Activated CD4-positive, CD25-positive, alpha-beta regulatory T cell treated with anti-CD3 and anti-CD28 coated beads, Interleukin-2, amount 50 U/mL, for 72 hours (primary cell): ENCODE measurements around the gene BARX1.
"Not testable (repeated sequence)": the region's sequence is repeated elsewhere in the genome, so short reads cannot be mapped to it uniquely, and the experiment has no call there.

Source experiments
- DNase-seq: peaks from one replicate; pipeline ENCODE4 v3.0.0; 2021

BARX1 gene

GRCh38 chr9:93965830-93966577 is 10.8 kb upstream of the BARX1 start:
- DNase-seq, result no peak

- DNase-seq, result no peak
Measured at GRCh38 chr9:93964685-93965084, 9.5 kb upstream of the BARX1 start.

DNA sequence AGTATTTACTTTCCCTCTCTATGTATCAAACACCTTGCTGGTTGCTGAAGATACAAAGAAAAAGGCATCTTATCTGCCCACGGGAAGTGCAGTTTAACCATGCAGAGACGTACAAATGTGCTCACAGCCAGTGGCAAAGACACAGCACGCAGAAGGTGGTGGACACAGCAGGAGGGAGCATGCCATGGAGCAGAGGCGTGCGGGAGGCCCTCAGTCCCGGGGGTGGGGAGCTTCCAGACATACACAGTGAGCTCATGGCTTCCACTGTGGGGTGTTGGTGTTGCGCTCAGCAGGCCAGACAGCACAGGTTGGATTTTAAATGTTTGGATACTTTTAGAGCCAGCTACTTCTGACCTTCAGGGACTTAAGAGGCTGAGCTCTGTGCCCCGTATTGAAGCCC is 8.8 kb upstream of the BARX1 start:
- no peak for DNase-seq

DNA sequence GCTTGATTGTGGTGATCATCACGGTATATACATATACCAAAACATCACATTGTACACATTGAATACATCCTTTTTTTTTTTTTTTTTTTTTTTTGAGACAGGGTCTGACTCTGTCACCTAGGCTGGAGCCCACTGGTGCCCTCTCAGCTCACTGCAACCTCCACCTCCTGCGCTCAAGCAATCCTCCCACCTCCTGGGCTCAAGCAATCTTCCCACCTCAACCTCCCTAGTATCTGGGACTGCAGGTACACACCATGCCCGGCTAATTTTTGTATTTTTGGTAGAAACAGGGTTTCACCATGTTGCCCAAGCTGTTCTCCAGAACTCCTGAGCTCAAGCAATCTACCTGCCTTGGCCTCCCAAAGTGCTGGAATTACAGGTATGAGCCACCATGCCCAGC is 8.3 kb upstream of the BARX1 start:
- DNase-seq, result not testable (repeated sequence)

DNA sequence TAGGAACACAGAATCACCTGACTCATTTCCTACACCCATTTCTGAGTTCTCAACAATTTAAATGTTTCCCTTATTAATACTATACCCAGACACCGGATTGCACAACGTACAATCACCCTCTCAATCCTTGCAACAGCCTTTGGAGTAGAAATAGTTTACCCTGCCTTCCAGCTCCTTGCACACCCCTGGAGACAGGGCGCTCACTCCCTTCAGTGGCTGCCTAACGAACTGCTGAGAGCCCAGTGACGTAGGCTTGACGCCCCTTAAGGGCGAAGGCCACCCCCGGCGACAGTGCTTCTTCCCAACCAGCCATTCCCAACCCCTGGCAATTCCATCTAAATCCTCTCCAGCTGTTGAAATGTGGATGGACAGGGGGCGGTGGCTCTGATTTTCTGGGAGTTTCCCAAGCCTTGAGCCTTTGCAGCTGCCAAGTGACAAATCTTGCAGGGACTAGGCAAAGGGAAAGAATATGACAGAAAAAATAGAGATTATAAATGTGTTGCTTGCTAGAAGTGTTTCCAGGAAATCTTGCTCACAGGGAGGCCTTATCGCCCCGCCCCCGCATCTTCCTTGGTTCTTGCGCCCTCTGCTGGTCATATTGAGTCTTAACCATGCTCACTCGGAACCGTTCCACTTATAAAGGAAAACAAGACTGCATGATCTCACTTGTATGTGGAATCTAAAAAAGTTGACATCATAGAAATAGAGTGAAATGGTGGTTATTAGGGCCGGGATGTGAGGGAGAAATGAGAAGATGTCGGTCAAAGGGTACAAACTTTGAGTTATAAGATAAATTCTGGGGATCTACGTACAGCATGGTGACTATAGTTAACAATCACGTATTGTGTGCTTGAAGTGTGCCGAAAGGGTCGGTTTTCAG is 7.6 kb upstream of the BARX1 start:
- peak; percentile 74 for DNase-seq

GRCh38 chr9:93962017-93962416 is 6.9 kb upstream of the BARX1 start:
- DNase-seq, result no peak

DNA sequence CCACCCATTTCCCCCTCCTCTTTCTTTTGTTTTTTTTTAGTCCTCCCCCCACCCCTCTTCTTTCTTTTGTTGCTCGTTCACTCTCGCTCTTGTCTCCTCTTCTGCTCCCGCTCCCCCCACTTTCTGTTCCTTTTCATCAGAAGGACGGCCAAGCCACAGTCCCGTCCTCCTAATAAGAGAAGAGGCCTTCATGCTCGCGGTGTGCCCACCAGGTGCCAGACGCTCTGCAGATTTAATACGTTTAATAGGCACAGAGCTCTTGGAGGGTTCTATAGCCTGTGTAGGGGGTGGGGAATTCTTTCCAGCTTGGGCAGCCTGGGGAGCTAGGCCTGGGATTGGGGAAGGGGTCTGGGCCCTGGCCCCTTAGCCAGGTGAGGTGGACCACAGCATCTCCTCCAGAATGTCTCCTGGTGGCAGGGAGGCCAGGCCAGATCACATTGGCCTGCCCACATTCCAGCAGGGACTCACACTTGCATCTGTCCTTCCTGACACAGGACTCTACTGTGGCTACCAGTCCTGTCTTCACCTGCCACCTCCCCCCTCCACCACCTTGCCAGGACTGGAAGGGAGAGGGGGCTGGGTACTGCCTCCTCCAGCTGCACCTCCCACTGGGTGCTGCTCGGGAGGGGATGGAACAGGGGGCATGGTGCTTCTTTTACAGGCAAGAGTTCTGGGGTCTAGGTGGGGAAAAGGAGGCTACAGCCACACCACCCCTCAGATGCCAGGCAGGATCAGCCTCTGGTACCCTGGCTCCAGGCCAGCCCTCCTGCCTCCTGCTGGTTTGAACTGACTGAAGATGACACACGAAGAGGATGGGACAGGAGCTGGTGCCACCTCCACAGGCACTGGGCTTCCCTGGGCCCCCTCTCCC is 6.1 kb upstream of the BARX1 start:
- no peak for DNase-seq

GRCh38 chr9:93960221-93960970 is 5.2 kb upstream of the BARX1 start:
- DNase-seq, result no peak

DNA sequence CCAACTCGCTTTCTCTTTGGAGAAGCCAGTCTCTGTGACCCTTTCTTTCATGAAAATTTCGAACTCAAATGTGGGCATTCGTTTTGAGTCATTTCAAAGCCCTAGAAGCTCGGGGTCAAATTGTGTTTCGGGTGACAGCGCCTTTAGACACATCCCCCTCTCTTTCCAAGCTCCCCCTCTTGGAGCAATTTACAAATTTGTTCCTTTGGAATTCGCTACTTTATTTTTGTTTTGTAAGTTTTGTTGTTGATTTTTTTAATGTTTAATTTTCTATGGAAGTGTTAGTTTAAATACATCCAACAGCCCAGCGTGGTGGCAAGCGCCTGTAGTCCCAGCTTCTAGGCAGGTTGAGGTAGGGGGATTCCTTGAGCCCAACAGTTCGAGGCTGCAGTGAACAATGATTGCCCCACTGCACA is 4.6 kb upstream of the BARX1 start:
- DNase-seq, result no peak

GRCh38 chr9:93958819-93959682 is 3.9 kb upstream of the BARX1 start:
- DNase-seq, result no peak

- no peak for DNase-seq
Measured at GRCh38 chr9:93958121-93958818, 3.1 kb upstream of the BARX1 start.

DNA sequence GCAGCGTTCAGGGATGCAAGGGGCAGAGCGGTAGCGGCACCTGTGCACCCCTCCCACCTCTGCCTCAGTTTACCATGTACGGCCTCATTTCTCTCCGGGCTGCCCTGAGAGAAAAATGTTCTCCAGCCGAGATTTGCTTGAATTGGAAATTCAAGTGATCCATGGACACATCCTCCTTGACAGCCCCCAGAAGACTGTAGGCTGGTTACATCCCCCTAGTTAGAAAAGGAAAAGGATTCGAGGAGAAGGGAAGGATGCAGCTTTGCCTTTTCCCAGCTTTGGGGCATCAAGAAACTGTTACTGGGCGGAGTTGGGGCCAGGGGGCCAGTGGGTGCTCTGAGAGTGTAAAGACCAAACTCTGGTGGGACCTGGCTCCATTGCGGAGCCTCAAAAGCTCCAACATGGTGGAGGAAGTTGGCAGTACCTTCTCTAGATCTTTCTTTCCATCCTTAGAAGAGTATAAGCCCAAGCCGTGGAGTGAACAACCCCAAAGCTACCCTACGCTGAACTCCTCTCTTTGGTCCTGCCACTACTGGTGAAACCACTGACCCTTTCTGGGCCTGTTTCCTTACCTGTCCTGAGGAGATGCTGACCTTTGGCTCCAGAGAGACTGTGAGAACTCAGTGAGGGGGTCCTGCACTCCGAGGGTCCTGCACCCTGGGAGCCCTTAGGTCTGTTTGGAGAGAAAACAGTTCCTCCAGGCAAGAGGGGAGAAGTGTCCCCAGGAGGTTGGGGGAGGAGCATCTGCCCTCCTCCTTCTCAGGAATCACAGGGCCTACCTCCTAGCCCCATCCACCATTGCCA is 1.0 kb upstream of the BARX1 start:
- no peak for DNase-seq

DNA sequence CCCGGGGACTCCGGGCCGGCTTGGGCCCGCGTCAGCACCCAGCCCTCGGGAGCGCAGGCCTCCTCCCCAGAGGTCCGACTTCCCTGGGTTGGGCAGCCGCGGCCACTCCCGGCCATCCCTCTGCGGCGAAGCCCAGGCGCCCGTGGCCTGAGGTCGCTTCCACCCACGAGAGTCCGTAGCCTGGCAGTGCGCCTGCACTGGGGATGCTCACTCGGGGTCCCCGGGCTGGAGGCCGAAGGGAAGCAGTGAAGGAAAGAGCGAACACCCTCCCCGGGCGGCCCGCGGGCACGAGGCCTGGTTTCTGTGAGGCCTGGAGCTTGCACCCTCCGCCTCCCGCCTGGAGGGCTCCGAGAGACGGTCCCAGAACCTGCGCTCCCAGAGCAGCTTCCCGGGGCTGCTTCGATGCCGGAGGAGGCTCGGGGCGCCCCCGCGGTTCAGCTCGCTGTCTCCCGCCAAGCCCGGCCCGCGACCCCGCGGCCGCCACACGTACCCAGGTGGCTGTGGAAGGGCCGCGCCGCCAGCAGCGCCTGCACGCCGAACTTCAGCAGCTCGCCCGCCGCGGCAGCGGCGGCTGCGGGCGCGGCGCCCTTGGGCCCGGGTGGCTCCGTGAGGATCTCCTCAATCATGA is 607 bp downstream of the BARX1 start:
- no peak for DNase-seq

DNA sequence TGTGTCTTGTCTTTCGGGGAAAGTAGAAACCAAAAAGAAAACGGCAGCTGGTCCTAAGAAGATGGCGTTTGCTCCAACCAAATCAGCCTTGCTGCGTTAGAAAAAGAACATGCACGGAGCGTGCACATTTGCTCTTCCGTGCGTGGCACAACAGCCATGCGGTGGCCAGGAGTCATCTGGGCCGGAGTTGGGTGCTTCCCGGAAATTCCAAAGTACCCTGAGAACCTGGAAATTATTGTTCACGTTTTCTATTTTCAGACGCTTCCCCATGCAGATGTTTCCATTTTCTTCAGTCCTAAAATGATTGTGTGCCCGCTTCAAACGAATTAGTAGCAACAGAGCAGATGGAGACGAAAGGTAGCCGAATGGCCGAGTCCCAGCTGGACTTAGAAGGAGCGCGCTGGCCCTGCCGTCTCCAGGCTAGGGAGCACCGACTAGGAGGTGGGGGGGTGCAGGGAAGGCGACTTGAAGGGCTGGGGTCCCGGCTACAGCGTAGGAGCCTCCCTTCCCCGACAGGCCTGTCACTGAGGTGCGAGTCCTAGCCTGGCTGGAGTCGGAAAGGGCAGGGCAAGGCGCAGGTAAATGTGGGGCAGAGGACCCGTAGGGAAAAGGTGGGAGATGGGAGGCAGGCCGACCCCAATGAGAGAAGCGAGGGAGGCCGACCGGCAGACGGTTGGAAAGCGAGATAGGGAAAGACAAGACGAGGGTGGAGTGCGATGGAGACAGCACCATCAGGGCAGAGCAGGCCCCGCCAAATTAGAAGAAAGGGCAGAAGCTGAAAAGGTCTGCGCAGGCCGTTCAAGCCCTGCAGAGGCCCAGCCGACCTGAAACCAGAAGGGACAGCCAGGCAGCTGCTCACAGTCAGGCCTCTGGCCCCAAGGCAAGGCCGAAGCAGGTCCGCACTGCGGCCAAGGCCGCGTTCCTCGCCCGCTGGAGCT is 1.4 kb downstream of the BARX1 start:
- no peak for DNase-seq

- DNase-seq, result no peak
Measured at GRCh38 chr9:93952784-93953495, 2.2 kb downstream of the BARX1 start.

- DNase-seq, result no peak
Measured at GRCh38 chr9:93952119-93952783, 2.9 kb downstream of the BARX1 start.

- DNase-seq, result no peak
Measured at GRCh38 chr9:93951655-93952118, 3.5 kb downstream of the BARX1 start.
